Measurements from ENCODE around the gene PAQR8. TPM values are rescaled to one million over a fixed set of nuclear protein-coding genes. Genes with fewer than 3 reads are reported as not detected.

Gene PAQR8
- total RNA-seq, 2 experiments from 2014 or later, result 8.1 to 9.2 TPM

- POLR2A ChIA-PET, result no interaction called here
- CTCF ChIA-PET, result interaction anchor here (1.0 kb wide), 1 partner anchor 23 kb away, joined by 3 read pairs; no protein-coding TSS in a partner anchor
Observed at GRCh38 chr6:52394251-52394666, 32.3 kb downstream of the PAQR8 start.

GRCh38 chr6:52395969-52396368 is 34.0 kb downstream of the PAQR8 start:
- CTCF ChIA-PET, result interaction anchor here (0.8 kb wide), 1 partner anchor 165 kb away, joined by 3 read pairs; no protein-coding TSS in a partner anchor
- POLR2A ChIA-PET, result no interaction called here

DNA sequence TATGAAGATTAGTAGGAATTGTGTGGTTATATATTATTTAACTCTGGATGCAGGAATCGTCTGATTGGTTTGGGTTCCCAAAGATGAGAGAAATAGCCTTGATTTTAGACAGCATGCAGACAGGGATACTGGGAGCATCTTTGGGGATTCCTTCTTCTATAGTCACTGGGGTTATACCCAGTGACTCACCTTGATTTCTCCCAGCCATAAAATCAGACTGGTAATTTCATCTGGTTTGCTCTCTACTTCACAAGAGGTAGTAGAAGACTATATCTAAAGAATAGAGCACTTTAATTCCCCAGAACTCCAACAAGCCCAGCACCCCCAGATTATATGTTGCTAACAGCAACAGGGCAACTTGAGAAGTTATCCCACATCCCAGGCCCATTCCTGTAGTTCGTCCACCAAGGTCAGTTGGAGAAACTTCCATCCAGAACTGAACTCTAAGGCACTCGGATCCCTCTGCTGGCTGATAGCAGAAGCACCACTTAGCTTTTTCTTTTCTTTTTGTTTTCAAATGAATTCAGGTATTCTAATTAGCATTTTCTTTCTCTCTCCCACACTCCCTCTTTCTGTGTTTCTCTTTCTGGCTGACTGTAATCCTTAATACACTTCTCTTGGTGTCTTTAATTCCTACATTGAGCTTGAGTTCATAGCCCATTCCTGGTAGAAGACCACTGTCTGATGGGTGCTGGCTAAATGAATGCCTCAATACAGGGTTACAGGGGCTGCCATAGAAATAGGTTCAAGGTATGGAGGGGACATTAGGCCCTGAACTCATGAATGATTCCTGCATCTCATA is 37.8 kb downstream of the PAQR8 start:
- ChIA-PET CTCF (interaction anchor here (0.7 to 2.4 kb wide), 13 partner anchors 11 to 261 kb away, joined by 3 to 17 read pairs (median 4); partner anchors contain the start of genes MCM3 and PAQR8), POLR2A (interaction anchor here (1.2 to 1.4 kb wide), 3 partner anchors 18 to 115 kb away, joined by 3 to 4 read pairs (median 4); partner anchors contain the start of genes MCM3 and PAQR8)

DNA sequence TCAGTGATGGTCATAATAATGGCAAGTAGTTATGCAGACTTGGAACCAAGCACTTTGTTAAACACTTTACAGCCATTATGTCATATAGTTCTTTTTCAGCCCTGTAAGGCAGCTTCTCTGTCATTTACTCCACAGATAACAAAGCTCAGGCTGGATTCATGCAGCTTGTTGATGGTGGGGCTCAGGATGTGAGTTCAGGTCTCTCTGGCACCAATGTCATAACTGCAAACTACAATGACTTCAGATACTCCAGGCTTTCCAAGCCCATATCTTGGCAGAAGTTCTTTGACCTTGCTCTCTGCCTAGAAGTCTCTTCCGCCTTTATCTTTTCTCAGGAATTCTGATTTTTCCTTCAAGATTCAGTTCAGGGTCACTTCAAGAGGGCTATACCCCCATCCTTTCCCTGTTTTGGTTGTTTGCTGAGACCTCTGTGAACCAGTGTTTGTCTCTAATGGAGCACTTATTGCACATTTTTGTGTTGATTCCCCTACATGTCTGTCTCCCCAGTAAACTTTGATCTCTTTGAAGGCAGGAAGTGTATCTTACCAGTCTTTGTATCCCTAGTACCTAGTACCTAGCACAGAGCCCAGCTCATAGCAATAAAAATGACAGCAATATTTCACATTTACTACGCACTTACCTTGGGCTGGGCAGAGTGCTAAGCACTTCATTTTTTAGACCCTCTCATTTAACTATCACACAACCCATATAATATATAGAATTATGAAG is 38.5 kb downstream of the PAQR8 start:
- ChIA-PET CTCF (interaction anchor here (0.7 to 2.4 kb wide), 13 partner anchors 12 to 261 kb away, joined by 3 to 17 read pairs (median 4); partner anchors contain the start of genes MCM3 and PAQR8), POLR2A (interaction anchor here (1.2 to 1.4 kb wide), 3 partner anchors 17 to 116 kb away, joined by 3 to 4 read pairs (median 4); partner anchors contain the start of genes MCM3 and PAQR8)

DNA sequence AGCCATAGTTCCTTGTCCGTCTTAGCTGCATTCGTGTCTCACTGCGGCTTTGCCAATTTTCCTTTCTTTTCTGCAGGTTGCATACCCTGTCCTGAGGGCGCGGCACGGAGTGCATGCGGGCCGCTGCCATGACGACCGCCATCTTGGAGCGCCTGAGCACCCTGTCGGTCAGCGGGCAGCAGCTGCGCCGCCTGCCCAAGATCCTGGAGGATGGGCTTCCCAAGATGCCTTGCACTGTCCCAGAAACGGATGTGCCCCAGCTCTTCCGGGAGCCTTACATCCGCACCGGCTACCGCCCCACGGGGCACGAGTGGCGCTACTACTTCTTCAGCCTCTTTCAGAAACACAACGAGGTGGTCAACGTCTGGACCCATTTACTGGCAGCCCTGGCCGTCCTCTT is 41.1 kb downstream of the PAQR8 start:
- POLR2A ChIA-PET, result interaction anchor here (0.7 kb wide), 1 partner anchor 13 kb away, joined by 5 read pairs; no protein-coding TSS in a partner anchor
- CTCF ChIA-PET, result no interaction called here

DNA sequence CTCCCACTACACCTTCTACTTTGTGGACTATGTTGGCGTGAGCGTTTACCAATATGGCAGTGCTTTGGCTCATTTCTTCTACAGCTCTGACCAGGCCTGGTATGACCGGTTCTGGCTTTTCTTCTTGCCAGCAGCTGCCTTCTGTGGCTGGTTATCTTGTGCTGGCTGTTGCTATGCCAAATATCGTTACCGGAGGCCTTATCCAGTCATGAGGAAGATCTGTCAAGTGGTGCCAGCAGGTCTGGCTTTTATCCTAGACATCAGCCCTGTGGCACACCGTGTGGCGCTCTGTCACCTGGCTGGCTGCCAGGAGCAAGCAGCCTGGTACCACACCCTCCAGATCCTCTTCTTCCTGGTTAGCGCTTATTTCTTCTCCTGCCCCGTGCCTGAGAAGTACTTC is 41.7 kb downstream of the PAQR8 start:
- POLR2A ChIA-PET, result no interaction called here
- CTCF ChIA-PET, result interaction anchor here (0.9 kb wide), 1 partner anchor 241 kb away, joined by 3 read pairs; no protein-coding TSS in a partner anchor

- ChIA-PET POLR2A (no interaction called here), CTCF (interaction anchor here (1.1 kb wide), 2 partner anchors 42 to 120 kb away, joined by 3 to 4 read pairs; no protein-coding TSS in a partner anchor)
Observed at GRCh38 chr6:52405243-52405642, 43.3 kb downstream of the PAQR8 start.

GRCh38 chr6:52407467-52407866 is 45.5 kb downstream of the PAQR8 start:
- CTCF ChIA-PET, result interaction anchor here (0.6 to 0.9 kb wide), 7 partner anchors 10 to 1283 kb away, joined by 3 to 4 read pairs (median 4); partner anchors contain the start of gene PAQR8
- POLR2A ChIA-PET, result no interaction called here

GRCh38 chr6:52409499-52409898 is 47.5 kb downstream of the PAQR8 start:
- POLR2A ChIA-PET, result no interaction called here
- CTCF ChIA-PET, result no interaction called here

DNA sequence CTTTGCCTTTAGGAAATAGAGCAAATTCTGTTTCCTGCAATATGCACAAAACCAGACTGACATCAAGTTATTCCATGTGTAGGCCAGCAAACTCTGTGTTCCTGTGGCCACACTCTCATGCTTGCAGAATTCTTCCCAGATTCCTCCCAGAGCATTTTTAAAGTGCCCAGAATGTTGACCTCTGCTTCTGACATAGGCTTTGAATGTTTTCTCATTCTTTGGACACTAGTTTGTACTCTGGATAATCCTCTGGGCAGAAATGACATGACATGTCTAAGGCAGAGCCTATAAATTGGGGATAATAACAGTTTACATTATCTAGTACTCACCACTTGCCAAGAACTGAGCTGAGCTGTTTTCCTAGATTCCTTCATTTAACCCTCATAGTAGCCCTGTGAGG is 49.0 kb downstream of the PAQR8 start:
- CTCF ChIA-PET, result interaction anchor here (0.6 kb wide), 1 partner anchor 152 kb away, joined by 4 read pairs; no protein-coding TSS in a partner anchor
- POLR2A ChIA-PET, result interaction anchor here (1.3 kb wide), 1 partner anchor 9 kb away, joined by 3 read pairs; the partner anchor contains the start of gene EFHC1

DNA sequence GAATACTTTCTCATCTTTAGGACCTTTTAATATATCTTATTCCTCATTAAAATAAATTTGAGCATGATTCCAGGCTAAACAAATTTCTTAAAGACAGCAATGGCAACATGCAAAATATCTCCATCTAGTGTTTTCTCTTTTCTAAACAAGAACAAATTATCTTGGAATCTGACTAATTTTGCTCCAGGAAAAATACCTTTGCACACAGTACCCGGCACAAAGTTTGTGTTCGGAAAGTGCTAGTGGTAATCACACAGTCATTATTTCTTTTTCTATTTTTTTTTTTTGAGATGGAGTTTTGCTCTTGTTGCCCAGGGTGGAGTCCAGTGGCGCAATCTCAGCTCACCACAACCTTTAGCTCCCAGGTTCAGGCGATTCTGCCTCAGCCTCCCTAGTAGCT is 50.0 kb downstream of the PAQR8 start:
- ChIA-PET POLR2A (no interaction called here), CTCF (no interaction called here)

- POLR2A ChIA-PET, result no interaction called here
- CTCF ChIA-PET, result interaction anchor here (1.1 to 3.1 kb wide), 3 partner anchors 18 to 247 kb away, joined by 3 to 14 read pairs (median 3); no protein-coding TSS in a partner anchor
Observed at GRCh38 chr6:52415333-52415732, 53.4 kb downstream of the PAQR8 start.

DNA sequence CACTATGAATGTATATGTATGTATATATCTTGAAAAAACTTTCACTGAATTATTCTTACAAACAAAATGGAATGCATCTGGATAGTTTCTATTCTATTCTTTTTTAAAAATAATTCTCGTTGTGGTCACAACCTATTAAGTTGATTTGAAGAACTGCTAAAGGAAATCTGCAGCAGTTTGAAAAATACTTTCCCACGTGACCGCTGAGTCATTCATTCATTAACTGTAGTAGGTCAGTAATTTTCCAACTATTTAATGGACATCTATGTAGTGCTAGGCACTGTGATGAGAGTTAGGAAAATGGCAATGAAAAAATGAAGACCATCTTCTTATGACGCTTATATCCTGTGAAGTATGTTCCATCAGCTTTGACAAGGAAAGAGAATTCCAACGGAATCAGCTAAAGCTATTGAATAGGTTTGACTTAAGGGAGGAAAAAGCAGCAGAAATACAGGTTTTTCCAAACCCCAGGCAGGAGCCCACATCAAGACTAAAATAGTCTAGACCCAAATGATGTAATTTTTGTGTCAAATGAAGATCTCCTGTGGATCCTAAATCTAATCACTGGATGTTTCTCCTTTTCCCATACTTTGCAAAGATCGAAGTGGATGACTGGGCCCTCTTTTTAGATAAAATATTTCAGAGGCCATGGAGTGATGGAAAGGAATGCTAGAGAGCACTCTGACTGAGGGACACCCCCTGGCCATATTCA is 54.1 kb downstream of the PAQR8 start:
- ChIA-PET CTCF (interaction anchor here (1.0 to 3.1 kb wide), 4 partner anchors 19 to 246 kb away, joined by 3 to 14 read pairs (median 3); no protein-coding TSS in a partner anchor), POLR2A (no interaction called here)

- ChIA-PET POLR2A (no interaction called here), CTCF (interaction anchor here (1.0 to 3.1 kb wide), 5 partner anchors 9 to 248 kb away, joined by 3 to 14 read pairs (median 4); no protein-coding TSS in a partner anchor)
Observed at GRCh38 chr6:52416629-52417151, 54.7 kb downstream of the PAQR8 start.

- CTCF ChIA-PET, result interaction anchor here (1.2 to 3.1 kb wide), 5 partner anchors 10 to 247 kb away, joined by 3 to 12 read pairs (median 4); no protein-coding TSS in a partner anchor
- POLR2A ChIA-PET, result interaction anchor here (0.9 kb wide), 1 partner anchor 18 kb away, joined by 3 read pairs; no protein-coding TSS in a partner anchor
Observed at GRCh38 chr6:52417675-52418111, 55.7 kb downstream of the PAQR8 start.

- ChIA-PET CTCF (interaction anchor here (0.6 to 3.1 kb wide), 4 partner anchors 40 to 244 kb away, joined by 3 to 12 read pairs (median 8); no protein-coding TSS in a partner anchor), POLR2A (no interaction called here)
Observed at GRCh38 chr6:52418606-52419005, 56.7 kb downstream of the PAQR8 start.

DNA sequence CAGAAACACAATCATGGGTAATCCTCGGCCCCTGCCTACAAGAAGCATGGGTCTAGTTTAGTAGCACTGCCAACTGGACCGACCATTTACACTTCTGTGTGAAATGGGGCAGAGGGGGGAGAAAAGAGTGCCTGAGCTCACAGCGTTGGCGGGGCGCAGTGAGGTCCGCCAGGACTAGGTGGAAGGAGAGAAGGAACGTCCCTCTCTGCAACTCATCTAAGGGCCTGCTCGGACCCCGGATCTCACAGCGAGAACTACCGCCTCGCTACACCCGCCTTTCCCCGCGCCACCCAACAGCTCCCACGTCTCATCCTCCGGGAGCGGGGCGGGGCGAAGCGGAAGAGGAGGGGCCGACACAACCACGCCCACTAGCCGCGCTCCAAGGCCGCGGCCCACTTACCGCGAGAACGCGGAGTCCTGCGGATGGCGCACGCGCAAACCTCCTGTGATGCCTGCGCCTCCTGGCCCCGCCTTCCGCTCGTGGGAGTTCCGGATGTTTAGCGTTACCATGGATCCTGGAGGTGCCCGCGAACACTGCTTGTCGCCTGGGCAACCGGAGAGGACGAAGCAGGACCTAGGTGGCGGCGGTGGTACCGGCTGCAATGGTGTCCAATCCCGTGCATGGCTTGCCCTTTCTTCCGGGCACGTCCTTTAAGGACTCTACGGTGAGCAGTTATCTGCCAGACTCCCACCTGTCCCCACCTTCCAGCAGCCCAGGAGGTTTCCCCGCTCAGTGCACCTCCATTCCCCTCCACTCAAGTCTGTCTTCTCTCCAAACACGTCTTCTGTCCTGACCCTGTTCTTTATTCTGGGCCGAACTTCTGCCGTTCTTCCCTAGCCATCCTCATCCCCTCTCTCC is 58.1 kb downstream of the PAQR8 start, which contains the start of gene EFHC1:
EFHC1 (plus strand) TSS at position 534 of the 859 bp plus-strand sequence; CDS start at position 603, 69 bp downstream.
- ChIA-PET CTCF (interaction anchor here (0.6 to 3.1 kb wide), 5 partner anchors 8 to 242 kb away, joined by 3 to 11 read pairs (median 4); partner anchors contain the start of gene TRAM2), POLR2A (interaction anchor here (0.6 to 1.3 kb wide), 4 partner anchors 9 to 807 kb away, joined by 3 to 6 read pairs (median 3); partner anchors contain the start of gene MCM3)

Measured in activated CD8-positive, alpha-beta memory T cell treated with anti-CD3 and anti-CD28 coated beads for 36 hours (primary cell).